OCI-LY3 (cell line): ENCODE results near the gene CAMTA1.

Source experiments
- H2AFZ ChIP-seq: fragments of 200-600, 300-600 bp; shearing (Covaris generic); 2 replicates; pipeline ENCODE4 v1.6.0; 2014; ENCODE audit warnings: antibody characterized with exemption, low read depth, low read length
- H3K27ac ChIP-seq: fragments of 200-600, 300-600 bp; sonication (generic); 2 replicates; pipeline ENCODE4 v1.5.1; 2014; ENCODE audit warnings: mild to moderate bottlenecking, low read length, moderate library complexity, mixed read lengths
- H3K27me3 ChIP-seq: fragments of 200-600, 300-600 bp; sonication (generic); 2 replicates; pipeline ENCODE4 v1.6.1; 2014; ENCODE audit warnings: low read depth, low read length, mixed read lengths
- H3K36me3 ChIP-seq: fragments of 200-600, 300-600 bp; sonication (generic); replicated peaks from 2 replicates; pipeline ENCODE3; 2014; ENCODE audit warnings: low read depth, low read length, mixed read lengths
- H3K4me1 ChIP-seq: fragments of 300-600, 200-600 bp; sonication (generic); 2 replicates; pipeline ENCODE4 v1.6.1; 2014; ENCODE audit warnings: low read length, mixed read lengths
- H3K4me2 ChIP-seq: fragments of 200-600, 300-600 bp; sonication (generic); 2 replicates; pipeline ENCODE4 v1.6.1; 2014; ENCODE audit warnings: low read length, mixed read lengths
- H3K4me3 ChIP-seq: fragments of 300-600, 200-600 bp; sonication (generic); 2 replicates; pipeline ENCODE4 v1.5.1; 2014; ENCODE audit warnings: antibody characterized with exemption, mild to moderate bottlenecking, low read length, moderate library complexity
- H3K79me2 ChIP-seq: fragments of 300-600, 200-600 bp; shearing (Covaris generic); 2 replicates; pipeline ENCODE4 v1.6.1; 2014; ENCODE audit warnings: mild to moderate bottlenecking, low read length, mixed read lengths
- H3K9ac ChIP-seq: fragments of 300-600, 200-600 bp; shearing (Covaris generic); 2 replicates; pipeline ENCODE4 v1.6.0; 2014; ENCODE audit warnings: mild to moderate bottlenecking, low read length, moderate library complexity
- H3K9me3 ChIP-seq: fragments of 200-600, 300-600 bp; shearing (Covaris generic); 2 replicates; pipeline ENCODE4 v1.6.1; 2014; ENCODE audit warnings: low read length, mixed read lengths; ENCODE audit not compliant: insufficient read depth
- H4K20me1 ChIP-seq: fragments of 200-600, 300-600 bp; sonication (generic); 2 replicates; pipeline ENCODE4 v1.6.1; 2016; ENCODE audit warnings: low read length, mixed read lengths; ENCODE audit not compliant: insufficient read depth
- EZH2phosphoT487 ChIP-seq: fragments of 200-600 bp; shearing (Covaris generic); IDR thresholded peaks from 2 replicates; pipeline ENCODE4 v1.6.1; 2018; ENCODE audit warnings: antibody characterized with exemption, mixed run types, low read depth
- TF ChIP-seq, protein P1 (sequence below): fragments of 200-600, 300-600 bp; sonication (generic); IDR thresholded peaks from 2 replicates; pipeline ENCODE4 v1.5.1; 2014; ENCODE audit warnings: antibody characterized with exemption, low read length, low read depth

CAMTA1 gene

DNA sequence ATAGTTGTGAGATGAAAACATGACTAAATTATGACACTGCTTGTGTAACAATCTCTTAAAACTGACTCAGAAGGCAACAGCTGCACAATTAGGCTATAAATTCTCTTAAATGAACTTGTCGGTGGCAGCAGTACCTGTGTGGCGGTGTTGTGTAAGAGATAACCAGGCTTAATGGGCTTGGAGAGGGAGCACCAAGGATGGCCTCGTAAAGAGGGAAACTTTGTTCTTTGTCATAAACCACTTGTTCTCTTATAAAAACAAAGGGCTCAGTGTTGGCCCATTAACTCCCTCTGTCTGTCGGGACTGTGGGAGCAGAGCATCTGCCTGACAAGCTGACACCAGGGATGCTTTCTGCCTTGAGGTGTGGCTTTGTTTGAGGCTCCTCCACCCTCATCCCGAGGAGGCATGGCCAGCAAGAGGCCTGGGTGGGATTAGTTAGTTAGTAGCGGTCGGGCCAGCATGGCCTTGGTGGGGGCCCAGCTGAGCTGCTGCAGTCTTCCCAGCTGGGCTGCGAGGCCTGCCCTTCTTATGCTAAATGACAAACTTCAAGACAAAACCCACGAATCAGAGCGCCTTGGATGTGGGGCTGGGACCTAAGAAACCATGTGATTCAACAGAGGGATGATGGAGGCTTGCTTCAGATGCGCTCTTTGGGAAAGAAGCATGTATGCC is 171.4 kb downstream of the CAMTA1 start:
- no peaks in the 10 kb centered on the region for H3K4me1 ChIP-seq

DNA sequence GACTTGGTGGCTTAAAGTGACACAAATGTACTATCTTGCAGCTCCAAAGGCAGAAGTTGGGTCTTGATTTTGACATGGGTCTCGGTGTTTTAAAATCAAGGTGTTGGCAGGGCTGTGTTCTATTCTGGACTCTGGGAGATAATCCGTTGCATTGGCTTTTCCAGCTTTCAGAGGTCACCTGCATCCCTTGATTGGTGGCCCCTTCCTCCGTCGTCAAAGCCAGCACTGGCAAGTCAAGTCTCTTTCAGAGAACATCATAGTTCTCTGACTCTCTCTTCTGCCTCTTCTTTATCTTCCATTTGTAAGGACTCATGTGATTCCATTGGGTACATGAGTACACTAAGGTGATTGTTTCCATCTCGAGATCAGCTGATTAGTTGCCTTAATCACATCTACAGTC is 172.1 kb downstream of the CAMTA1 start:
- no peak overlapping the region for H2AFZ ChIP-seq
- no peaks in the 10 kb centered on the region for H4K20me1 ChIP-seq
- no peaks in the 10 kb centered on the region for H3K36me3 ChIP-seq
- no peaks in the 10 kb centered on the region for H3K4me1 ChIP-seq
- H3K27ac ChIP-seq = no peak overlapping the region
- no peak overlapping the region for H3K9ac ChIP-seq
- no peaks in the 10 kb centered on the region; the same call in 1 of the 2 replicates for H3K27me3 ChIP-seq
- no peak overlapping the region for H3K4me2 ChIP-seq
- H3K9me3 ChIP-seq = no peaks in the 10 kb centered on the region
- H3K79me2 ChIP-seq = no peaks in the 10 kb centered on the region
- H3K4me3 ChIP-seq = no peak overlapping the region
- TF ChIP-seq EZH2phosphoT487 = no peak
- TF ChIP-seq, protein P1, sequence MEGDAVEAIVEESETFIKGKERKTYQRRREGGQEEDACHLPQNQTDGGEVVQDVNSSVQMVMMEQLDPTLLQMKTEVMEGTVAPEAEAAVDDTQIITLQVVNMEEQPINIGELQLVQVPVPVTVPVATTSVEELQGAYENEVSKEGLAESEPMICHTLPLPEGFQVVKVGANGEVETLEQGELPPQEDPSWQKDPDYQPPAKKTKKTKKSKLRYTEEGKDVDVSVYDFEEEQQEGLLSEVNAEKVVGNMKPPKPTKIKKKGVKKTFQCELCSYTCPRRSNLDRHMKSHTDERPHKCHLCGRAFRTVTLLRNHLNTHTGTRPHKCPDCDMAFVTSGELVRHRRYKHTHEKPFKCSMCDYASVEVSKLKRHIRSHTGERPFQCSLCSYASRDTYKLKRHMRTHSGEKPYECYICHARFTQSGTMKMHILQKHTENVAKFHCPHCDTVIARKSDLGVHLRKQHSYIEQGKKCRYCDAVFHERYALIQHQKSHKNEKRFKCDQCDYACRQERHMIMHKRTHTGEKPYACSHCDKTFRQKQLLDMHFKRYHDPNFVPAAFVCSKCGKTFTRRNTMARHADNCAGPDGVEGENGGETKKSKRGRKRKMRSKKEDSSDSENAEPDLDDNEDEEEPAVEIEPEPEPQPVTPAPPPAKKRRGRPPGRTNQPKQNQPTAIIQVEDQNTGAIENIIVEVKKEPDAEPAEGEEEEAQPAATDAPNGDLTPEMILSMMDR = no peak

More for the DNA sequence above, 171.4 kb downstream of the CAMTA1 start:
- H3K9ac ChIP-seq = no peak overlapping the region
- no peaks in the 10 kb centered on the region for H4K20me1 ChIP-seq
- no peak overlapping the region for H2AFZ ChIP-seq
- H3K9me3 ChIP-seq = no peaks in the 10 kb centered on the region
- no peaks in the 10 kb centered on the region for H3K79me2 ChIP-seq
- no peak overlapping the region for H3K27ac ChIP-seq
- H3K4me2 ChIP-seq = no peak overlapping the region
- no peaks in the 10 kb centered on the region; the same call in 1 of the 2 replicates for H3K27me3 ChIP-seq
- no peak for TF ChIP-seq EZH2phosphoT487
- TF ChIP-seq, protein P1 = no peak
- no peaks in the 10 kb centered on the region for H3K36me3 ChIP-seq
- no peak overlapping the region for H3K4me3 ChIP-seq

DNA sequence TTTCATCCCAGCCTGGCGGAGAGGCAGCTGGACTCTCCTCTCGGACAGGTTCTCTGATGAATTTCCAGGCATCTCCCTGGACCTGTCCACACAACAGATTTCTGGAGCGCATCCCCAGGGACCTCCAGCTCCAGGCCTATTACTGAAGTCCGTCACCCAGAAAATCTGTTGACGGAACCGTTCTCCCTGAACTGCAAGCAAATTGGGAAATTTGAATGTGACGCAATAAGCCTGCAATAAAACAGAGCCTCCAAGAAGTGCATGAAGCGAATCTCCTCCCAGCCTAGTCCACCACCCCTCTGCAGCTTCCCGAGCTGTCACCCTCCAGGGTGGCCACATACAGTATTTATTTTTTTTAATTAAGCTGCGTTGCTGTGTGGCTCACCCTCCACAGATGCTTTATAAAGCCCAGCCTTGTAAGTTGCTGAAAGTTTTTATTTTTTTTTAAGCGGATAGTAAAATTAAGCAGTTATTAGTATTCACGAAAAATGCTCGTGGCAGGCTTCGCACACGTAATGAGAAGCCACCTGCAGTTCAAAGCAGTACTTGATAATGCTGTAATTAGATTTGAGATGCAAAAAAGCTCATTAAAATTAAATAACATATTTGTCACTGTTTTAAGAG is 173.3 kb downstream of the CAMTA1 start:
- no peaks in the 10 kb centered on the region for H4K20me1 ChIP-seq
- no peaks in the 10 kb centered on the region for H3K9me3 ChIP-seq
- H3K4me1 ChIP-seq = no peaks in the 10 kb centered on the region
- no peaks in the 10 kb centered on the region for H3K79me2 ChIP-seq
- H3K9ac ChIP-seq = no peak overlapping the region
- no peak overlapping the region for H3K4me3 ChIP-seq
- H2AFZ ChIP-seq = no peak overlapping the region
- no peaks in the 10 kb centered on the region for H3K36me3 ChIP-seq
- TF ChIP-seq EZH2phosphoT487 = no peak
- TF ChIP-seq, protein P1 = no peak
- no peak overlapping the region for H3K27ac ChIP-seq
- H3K27me3 ChIP-seq = no peaks in the 10 kb centered on the region; the same call in 1 of the 2 replicates
- H3K4me2 ChIP-seq = no peak overlapping the region

DNA sequence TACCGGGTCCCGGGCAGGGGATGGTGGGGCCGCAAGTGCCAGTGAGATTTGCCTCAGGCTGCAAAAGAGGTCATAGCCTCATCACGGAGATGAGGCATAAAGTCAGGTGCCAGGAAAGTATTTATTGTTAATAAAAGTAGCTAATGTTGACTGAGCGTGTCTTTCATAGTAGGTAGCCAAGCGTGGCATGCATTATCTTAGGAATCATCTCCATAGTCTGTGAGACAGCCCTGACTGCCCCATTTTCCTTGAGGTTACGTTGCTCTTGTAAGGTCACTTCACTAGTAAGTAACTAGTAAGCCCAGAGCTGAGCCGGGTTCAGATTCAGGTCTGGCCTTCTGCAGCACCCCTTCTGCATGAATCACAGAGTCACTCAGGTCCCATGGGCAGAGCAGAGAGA is 174.2 kb downstream of the CAMTA1 start:
- no peaks in the 10 kb centered on the region for H4K20me1 ChIP-seq
- no peak for TF ChIP-seq EZH2phosphoT487
- TF ChIP-seq, protein P1 = no peak
- no peaks in the 10 kb centered on the region for H3K36me3 ChIP-seq
- H2AFZ ChIP-seq = no peak overlapping the region
- H3K9ac ChIP-seq = no peak overlapping the region
- no peaks in the 10 kb centered on the region for H3K9me3 ChIP-seq
- H3K27me3 ChIP-seq = no peaks in the 10 kb centered on the region; the same call in 1 of the 2 replicates
- H3K79me2 ChIP-seq = no peaks in the 10 kb centered on the region
- H3K27ac ChIP-seq = no peak overlapping the region
- H3K4me1 ChIP-seq = no peaks in the 10 kb centered on the region
- no peak overlapping the region for H3K4me3 ChIP-seq
- no peak overlapping the region for H3K4me2 ChIP-seq
